ENCODE data around the gene CKAP2L.

The CKAP2L gene

DNA sequence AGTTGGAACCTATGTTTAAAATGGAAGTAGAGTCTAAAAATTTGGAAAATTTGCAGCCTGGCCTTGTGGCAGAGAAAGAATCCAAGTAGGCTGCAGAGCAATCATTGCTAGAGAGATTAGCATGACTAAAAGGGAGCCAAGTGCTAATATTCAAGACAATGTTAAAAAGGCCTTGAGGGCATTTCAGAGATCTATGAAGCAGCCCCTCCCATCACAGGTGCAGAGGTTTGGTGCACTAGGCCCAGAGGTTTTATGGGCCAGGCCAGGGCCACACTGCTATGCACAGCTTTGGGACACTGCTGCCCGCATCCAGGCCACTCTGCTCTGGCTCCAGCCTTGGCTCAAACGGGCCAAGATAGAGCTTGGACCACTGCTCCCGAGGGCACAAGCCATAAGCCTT lies 26.6 kb upstream of the CKAP2L start:
- no peak for DNase-seq

DNA sequence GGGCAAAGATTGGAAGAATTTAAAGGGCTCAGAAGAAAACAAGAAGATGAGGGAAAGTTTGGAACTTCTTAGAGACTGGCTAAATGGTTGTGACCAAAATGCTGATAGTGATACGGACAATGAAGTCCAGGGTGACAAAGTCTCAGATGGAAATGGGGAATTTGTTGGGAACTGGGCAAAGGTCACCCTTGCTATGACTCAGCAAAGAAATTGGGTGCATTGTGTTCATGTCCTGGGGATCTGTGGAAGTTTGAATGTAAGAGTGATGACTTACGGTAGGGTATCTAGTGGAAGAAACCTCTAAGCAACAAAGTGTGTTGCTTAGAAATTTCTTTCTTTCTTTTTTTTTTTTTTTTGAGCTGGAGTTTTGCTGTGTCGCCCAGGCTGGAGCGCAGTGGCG lies 25.9 kb upstream of the CKAP2L start:
- DNase-seq = no peak

DNA sequence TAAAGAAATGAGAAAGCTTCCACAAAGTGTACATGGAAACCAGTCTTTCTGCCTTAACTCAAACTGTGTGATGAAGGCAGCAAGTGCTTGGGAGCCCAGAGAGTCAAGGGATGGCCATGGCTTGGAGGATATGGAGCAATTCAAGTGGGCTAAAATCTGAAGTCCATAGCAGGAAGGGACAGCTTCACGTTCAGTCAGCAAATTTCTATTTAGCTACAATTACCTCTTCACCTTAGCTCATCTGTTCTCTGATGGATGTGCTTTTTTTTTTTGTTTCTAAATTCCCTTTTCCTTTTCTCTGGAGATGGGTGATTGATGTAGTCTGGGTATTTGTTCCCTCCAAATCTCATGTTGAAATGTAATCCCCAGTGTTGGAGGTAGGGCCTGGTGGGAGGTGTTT lies 24.8 kb upstream of the CKAP2L start:
- DNase-seq = no peak

DNA sequence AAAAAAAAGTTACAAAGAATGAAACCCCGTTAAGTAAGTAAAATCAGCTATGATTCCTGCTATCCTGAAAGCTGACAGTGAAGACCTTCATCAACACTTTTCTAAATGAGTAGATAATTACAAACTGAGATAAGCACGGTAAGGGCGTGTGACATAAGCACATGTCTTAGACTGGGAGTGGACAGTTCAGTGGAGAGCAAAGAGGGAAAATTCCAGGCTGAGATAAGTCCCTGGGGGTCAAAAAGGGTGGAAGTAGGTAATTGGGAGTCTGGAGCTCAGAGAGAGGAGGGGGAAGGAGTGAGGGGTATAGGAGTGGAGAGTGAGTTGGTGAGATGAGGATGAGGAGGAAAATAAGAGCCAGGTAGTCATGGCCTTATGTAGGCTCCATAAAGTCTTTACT lies 24.2 kb upstream of the CKAP2L start:
- no peak for DNase-seq

DNA sequence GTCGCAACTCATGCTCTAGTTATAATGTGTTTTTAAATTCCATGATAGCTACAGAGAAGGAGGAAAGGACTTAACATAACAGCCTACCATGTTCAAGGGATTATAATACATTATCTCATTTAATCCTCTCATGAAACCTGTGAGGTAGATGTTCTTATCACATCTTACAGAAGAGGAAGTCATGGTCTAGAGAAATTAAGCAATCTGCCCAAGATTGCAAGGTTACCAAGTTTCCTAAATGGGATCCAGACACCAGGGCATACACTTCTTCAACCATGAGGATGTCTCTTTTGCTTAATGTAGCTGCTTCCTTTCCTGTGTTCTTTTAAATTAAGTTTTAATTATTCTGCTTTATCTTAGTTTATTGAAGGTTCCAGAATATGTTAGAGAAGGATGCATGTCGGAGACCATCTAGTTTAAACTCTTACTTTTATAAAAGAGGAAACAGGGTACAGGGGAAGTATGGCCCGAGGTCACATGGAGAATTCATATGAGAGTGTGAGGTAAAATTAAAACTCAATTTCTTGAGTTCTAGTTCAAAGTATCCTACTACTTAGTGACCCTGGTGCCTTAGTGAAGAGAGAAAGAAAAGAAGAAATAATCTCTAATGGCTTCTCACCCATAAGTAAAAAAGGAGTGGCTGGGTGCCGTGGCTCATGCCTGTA lies 23.5 kb upstream of the CKAP2L start:
- no peak for DNase-seq

DNA sequence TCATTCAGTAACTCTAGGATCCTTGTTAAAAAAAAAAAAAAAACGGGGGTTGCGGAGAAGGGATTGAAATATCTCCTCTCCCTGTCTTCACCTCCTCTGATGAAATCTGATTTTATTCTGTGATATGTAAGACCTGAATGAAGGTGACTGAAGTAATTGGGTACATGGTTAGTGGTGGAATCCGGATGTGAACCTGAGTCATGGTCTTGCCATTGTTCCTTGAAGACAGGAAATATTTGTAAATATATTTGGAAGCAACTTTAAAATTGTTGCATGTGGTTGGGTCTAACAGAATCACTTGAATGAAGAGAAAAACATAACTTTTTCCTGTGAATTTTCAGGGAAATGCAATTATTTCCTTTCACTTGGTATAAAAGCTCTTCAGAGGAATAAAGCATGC lies 22.9 kb upstream of the CKAP2L start:
- no peak for DNase-seq

DNA sequence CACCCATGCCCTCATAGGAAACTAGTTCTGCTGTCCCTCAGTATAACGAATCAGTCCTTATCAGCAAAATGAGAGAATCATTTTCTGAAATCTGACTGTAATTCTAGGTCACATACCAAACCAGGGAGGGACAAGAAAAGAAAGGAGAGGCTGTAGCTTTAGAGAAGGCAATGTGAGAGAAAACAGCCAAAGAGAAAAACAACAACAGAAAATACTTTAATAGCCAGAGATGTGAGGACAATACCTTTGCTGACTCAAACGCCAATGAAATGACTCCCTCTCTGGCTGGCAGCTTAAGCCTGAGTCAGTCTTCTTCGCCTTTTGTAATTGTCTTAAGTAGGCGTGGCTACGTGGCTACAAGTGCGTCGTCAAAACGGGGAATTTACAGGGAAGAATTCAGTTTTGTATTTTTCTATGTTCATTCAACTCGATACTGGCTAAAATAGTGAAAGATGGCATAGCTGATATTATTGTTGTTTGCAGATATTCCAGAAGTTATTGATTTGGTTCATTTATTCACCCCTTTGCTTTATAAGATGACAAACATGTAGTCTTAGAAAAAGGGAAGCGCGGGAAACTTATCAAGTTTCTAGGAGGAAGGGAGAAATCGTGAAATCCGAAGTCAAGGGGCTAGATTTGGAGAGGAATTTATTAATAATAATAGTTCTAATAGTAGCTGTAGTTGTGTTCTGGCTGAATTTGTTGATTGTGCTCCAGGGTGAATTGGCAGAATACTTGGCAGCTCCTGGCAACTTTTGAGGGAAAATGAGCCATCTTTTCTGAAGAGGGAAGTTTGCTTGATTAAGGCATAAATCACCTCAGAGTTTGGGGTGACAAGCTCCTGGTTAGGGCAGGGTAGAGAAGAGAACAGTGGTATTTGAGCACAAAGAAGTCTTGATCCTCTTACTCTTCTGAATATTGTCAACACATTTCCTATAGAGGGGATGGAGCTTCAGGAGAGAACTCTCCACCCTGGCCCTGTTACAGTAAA lies 20.1 kb upstream of the CKAP2L start, which contains the start of gene IL1A:
IL1A (minus strand) TSS at position 295 of the 991 bp plus-strand sequence. CDS start 723 bp downstream, outside the sequence.
- no peak for DNase-seq

DNA sequence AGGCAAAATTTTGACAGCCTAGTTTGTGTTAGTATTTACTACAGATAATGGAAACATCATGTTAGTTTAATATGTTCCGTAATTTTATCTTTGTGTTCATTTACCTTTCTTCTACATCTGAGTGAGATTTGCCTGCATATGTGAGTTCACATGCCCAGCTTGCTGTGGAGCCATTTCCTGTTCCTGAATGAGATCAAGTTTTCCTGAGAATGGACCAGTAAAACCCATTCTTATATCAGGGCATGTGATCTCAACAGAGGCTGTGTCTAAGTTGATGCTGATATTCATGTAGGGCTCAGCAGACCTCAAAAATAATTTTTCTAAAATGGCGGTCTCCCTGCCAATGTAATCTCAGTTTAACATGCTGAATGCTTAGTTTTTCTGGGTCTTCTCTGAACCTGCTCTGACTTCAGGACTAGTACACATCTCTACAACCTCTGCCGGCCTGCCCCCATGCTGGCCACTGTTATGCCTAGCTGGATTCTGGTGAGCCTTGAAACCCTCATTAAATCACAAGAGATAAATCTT lies 18.8 kb upstream of the CKAP2L start:
- no peak for DNase-seq

DNA sequence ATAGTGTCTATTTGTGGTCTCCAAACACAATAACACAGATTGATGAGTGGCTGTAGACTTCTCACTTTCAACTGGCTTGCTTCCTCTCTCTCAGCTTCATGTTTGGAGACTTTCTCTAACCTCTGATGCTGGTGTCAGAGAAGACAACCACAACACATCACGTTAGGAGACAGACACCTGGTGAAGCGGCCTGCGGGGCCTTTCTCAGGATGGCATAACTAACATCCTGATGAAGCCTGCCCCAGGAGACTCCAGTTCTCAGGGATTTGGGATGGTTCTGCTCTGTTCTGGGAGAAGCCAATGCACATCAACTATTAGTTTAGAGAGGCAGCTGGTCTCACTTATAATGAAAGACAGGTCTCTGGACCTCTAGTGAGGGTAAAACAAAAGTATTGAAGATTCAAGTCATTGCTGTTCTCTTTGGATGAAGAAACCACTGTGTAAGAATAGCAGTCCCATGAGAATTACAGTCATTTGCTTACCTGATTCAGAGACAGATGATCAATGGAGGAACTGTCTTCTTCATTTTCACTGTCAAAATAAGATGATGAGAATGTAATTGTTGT lies 17.9 kb upstream of the CKAP2L start:
- DNase-seq = no peak

DNA sequence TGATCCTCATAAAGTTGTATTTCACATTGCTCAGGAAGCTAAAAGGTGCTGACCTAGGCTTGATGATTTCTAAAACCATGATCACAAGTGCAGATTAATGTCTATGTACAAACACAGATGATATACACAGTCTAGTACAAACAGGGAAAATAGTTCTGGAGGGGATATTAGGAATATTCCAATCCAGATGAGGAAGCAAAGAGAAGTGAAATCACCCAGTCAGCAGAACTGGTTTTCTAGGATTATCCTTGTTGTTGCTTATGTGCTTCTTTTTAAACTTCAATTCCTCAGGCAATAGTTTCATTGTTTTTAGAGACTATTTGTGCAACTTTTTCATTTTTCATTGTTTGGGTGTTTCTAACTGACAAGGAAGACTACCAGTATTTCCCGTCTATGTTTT lies 15.2 kb upstream of the CKAP2L start:
- DNase-seq = no peak

DNA sequence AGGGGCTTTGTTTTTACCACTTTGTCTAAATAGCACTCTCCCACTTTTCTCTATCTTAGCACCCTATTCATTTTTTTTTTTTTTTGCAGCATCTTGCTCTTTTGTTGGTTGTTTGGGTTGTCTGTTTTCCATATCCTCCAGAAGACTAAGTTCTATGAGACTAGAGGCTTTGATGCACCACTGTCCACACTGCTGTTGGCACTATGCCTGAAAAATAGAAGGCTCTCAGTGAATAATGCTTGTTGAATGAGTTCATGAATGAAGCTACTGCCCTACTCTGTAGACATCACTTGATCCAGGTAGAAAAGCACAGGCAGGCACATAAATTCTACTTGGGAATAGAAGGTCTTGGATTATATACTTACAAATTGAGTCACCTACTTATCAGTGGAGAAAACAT lies 12.6 kb upstream of the CKAP2L start:
- DNase-seq = no peak

DNA sequence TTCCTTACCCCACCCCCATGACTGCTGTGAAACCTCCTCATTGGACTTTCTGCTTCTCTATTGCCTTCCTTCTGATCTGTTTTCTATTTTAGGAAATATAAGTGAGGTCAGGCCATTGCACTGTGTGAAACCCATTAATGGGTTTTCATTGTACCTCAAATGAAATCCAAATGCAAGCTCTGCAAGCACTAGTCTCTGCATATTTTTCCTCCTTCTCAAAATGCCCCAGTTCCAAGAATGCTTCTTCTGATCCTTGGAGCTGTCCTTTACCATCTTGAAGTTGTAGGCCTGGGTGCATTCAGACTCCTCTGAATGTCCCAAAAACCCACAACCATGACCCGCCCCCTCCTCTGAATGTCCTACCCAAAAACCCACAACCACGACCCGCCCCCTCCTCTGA lies 11.7 kb upstream of the CKAP2L start:
- no peak for DNase-seq

DNA sequence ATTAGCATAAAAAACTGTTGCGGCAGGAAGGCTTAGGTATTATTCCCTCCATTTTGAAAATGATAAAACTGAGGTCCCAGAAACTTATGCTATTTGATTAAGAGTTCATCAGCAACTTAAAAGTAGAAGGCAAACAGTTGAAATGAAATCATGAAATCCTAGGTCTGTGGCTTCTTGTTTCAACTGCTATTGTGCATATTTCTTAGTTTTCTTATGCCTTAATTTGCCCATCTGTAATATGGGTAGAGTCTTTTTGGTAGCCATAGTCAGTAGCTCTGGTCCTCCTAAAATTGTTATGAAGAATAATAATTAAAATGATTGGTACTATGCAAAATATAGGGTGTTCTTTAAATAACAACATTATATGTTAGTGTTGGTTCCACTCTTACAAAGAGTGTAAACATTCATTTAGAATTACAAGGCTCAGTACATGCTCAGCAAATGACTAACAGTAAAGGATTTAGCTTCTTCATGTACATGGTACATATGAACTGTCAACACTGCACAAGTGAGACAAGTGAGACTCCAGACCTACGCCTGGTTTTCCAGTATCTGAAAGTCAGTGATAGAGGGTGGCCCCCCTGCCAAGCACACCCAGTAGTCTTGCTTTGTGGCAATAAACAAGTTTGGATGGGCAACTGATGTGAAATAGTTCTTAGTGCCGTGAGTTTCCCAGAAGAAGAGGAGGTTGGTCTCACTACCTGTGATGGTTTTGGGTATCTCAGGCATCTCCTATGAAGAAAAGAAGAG lies 10.3 kb upstream of the CKAP2L start:
- no peak for DNase-seq

DNA sequence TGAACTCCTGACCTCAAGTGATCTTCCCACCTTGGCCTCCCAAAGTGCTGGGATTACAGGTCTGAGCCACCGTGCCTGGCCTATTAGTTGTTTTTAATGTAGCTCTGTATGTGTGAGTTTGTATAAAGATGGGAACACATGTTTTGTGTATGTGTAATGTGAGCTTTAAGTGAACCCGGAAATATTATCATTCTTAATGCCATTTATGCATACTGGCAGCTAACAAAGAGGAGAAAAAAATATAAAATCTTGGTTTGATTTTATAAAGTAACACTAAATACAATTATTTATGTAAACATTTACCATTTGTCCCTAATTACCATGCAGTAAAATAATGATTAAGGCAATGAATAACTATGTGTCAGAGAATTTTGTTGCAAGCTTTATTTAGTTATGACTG lies 9.1 kb upstream of the CKAP2L start:
- DNase-seq = no peak

DNA sequence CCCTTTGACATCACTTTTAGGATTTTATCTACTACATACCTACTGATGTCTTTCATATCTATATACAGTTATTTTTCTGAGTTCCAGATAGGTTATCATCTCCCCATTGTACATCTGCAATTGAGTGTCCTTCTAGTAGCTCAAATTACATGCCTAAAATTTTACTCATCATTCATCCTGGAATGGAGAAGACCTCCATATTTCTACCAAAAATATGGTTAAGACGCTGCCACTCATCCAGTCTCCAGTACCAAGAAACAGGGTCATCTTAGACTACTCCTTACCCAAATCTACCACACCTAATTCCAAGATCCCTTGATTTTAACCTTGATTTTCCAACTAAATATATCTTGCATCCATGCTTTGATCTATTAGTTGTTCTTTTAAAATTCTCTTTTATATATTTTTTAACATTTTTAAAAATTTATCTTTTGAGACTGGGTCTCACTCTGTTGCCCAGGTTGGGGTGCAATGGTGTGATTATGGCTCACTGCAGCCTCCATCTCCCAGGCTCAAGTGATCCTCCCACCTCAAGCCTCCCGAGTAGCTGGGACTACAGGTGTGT lies 8.6 kb upstream of the CKAP2L start:
- DNase-seq = no peak

DNA sequence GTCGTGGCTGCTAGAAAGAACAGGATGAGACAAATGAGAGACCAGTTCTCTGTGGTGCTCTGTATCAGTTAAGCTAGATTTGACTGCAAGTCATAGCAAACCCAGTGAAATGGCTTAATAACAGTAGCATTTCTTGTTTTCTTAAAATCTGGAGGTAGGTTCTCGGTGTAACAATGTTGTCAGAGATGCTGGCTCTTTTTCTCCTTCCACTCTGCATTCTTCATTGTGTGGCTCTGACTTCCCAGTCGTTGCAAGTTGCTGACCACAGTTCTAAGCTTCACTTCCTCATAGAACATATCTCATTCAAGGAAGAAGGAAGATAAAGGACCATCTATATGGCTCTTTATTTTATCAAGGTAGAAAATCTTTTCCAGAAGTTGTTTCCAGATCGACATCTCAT lies 7.9 kb upstream of the CKAP2L start:
- no peak for DNase-seq

DNA sequence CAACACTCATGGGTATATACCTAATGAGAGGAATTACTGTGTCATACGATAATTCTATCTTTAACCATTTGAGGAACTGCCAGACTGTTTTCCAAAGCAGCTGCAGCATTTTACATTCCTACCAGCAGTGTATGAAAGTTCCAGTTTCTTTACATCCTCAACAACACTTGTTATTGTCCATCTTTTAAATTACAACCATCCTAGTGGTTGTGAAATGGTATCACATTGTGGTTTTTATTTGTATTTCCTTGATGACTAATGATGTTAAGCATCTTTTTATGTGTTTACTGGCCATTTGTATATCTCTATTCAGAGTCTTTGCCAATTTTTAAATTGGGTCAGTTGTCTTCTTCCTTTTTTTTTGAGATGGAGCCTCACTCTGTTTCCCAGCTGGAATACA lies 4.0 kb upstream of the CKAP2L start:
- DNase-seq = no peak

DNA sequence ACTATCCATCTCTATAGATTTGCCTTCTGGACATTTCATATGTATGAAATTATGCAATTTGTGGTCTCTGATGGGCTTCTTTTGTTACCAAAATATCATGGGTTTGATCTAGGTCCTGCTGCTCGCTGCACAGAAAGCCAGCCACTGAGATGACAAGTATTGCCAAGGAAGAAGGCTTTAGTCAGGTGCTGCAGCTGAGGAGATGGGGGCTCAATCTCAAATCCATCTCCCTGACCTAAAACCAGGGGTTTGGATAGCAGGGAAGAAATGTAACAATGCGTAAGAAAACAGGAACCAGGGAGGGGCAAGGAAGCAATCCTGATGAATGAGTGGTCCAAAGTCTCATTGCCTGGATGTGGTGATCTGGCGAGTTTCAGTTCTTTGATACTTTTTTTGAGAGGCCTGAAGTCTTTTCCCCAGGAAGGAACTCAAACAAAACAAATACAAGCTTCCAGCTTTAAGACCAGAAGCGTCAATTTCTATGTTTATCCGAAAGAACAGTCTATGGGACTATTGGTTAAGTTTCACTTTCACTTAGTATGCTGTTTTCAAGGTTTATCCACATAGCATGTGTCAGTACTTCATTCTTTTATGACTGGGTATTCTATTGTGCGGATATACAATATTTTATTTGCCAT lies 3.4 kb upstream of the CKAP2L start:
- peak; percentile 25 for DNase-seq

DNA sequence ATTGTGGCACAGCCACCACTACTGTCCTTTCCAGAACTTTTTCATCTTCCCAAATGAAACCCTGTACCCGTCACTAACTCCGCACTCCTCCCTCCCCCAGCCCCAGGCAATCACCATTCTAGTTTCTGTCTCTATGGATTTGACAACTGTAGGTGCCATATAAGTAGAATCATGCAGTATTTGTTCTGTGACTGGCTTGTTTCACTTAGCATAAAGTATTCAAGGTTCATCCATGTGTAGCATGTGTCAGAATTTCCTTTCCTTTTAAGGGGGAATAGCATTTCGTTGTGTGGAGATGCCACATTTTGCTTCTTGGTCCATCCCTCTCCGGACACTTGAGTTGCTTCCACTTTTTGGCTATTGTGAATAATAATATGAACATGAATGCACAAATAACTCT lies 842 bp upstream of the CKAP2L start:
- DNase-seq = no peak

DNA sequence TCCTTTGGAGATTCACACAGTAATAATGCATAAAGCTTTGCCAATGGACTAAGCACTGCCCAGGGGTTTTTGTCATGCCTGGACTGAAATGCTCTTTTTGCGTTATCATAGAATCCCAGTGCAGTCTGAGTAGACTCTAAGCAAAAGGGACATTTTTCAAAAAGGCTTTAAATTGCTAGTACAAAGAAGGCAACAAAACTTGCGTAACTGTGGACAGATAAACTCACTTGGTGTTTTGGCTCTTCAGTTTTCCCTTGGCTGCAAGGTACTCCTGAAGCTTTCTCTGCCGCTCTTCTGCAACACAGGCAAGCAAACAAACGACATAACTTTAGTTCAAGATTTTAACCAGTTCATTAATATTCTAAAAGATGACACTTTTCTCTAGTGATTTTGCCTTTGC lies 2.1 kb downstream of the CKAP2L start:
- DNase-seq = no peak

DNA sequence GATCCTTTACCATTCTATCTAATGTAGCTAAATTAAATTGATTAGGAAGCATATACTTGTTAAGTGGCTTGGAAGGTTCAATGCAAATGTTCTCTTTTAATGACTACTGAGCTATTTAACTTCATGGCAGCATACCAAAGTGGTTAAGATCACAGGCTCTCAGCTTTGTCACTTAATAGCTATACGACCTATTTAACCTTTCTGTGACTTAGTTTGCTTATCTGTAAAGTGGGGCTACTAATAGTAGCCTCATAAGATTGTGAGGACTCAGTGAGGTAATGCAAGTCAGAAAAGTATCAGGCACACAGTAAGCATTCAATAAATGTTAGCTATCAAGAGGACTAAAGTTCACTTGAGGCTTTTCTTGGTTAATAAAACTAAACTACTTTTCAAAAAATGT lies 4.3 kb downstream of the CKAP2L start:
- DNase-seq = no peak

DNA sequence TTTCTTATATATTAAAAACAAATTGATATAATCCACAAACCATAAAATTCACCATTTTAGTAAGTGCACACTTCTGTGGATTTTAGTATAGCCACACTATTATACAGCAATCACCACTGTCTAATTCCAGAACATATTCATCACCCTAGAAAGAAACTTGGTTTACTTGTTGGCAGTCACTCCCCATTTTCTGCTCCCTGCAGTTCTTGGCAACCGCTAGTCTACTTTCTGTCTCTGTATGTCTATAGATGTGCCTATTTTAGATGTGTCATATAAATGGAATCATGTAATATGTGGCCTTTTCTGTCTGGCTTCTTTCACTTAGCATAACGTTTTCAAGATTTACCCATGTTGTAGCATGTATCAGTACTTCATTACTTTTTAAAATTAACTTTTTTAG lies 5.7 kb downstream of the CKAP2L start:
- no peak for DNase-seq
